LHCN-M2 (cell line): ENCODE results near the gene EHMT1. TPM values are rescaled to one million over a fixed set of nuclear protein-coding genes. Genes with fewer than 3 reads are reported as not detected.
"Not testable (repeated sequence)": the region's sequence is repeated elsewhere in the genome, so short reads cannot be mapped to it uniquely, and the experiment has no call there.

ENCODE experiments used
- DNase-seq: peaks from one replicate; pipeline ENCODE4 v3.0.0-alpha.2; 2012; ENCODE audit warnings: low read depth
- total RNA-seq: library from RNA; depleted of rRNA; stranded (reverse); fragments of >200 nt; gene quantifications from 2 replicates; pipeline ENCODE4 v1.2.3, GENCODE V29; 2014

EHMT1 gene
- total RNA-seq, 1 experiment from 2014 or later, result 43.5 TPM

DNA sequence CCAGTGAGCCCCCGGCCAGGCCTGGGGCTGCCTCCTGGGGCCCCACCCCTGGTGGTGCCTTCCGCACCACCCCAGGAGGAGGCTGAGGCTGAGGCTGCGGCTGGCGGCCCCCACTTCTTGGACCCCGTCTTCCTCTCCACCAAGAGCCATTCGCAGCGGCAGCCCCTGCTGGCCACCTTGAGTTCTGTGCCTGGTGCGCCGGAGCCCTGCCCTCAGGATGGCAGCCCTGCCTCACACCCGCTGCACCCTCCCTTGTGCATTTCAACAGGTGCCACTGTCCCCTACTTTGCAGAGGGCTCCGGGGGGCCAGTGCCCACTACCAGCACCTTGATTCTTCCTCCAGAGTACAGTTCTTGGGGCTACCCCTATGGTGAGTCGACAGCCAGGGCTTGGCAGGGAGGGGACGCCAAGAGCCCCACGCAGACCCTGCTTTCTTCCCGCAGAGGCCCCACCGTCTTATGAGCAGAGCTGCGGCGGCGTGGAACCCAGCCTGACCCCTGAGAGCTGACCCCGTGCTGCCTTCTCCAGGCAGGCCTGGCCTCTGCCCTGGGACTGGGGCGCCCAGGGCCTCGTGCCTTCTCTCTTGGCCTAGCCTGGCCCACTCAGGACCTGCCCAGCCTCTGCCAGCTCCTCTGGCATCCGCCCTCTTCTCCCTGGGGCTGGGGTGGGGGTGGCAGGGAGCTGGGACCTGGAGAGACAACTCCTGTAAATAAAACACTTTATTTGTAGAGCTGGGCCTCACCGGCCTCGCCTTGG lies 4.0 kb upstream of the EHMT1 start:
- no peak for DNase-seq

DNA sequence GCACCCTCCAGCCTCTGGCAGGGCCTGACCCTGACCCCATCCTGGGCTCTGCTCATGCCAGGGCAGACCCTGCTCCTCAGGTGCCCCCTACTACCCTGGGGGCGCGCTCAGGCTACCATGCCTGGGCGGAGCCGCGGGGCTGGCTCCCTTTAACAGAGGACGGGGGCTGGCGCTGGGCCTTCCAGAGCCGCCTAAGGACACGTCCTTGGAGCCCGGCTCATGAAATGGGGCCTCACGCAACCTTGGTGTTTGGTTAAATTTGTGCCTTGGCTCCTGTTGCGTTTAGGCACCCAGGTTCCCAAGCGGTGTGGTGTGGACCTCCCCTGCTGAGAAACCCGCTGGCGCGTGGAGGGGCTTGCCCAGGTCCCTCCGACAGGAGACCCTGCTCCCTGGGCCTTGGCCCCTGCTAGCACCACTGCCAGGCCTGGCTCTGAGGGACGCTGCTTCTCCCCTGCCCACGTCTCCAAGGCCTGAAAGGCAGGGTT lies 3.4 kb upstream of the EHMT1 start:
- DNase-seq, result no peak

DNA sequence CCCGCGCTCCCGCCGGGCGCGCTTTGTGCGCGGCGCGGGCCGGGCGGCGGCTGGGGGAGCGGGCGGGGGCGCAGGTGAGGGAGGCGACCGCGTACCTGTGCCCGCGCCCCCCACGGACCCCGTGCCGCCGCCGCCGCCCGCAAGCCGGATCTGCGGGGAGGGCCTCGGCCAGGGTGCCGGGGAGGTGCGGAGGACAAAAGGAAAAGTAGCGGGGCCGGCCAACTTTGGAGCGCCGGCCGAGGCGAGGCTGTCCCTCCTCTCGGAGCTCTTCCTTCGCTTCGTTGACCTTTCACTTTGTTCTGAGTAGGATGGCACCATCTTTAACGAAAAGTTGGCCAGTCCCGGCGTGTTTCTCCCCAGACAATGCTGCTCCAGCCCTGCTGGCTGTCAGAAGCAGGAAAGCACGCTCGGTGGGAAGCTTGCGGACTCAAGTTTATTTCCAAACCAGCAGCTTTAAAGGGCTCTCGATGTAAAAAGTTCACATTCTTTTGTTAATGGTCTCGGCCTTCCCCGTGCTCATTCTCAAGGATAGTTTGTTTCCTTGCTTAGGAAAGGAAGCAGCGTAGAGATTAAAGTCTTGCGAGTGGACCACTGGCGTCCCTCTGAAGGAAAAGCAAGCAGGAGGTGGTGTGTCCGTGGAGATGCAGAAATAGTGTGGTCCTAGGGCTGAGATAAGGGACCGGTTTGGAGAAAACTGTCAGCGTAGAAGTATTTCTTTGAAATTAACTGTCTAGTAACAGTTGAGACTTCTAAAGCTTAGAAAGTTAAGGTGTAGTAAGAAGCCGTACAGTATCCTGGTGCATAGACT lies 639 bp downstream of the EHMT1 start:
- peak; percentile 34 for DNase-seq

DNA sequence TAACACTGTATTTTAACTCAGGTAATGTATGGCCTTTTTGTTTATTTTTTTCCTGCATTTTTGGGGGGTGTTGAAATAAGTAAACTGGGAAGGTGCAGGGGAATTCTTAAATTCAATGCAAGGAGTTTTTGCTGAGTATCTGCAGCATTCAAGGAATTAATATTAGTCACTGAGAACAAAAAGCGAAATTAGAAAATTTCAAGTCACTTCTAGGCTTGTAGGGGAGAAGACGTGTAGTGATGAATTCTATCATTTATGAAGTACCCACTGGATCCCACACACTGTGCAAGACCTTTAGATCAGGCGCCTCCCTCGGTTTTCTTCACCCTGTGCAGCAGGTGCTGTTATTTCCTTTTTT lies 1.2 kb downstream of the EHMT1 start:
- no peak for DNase-seq

DNA sequence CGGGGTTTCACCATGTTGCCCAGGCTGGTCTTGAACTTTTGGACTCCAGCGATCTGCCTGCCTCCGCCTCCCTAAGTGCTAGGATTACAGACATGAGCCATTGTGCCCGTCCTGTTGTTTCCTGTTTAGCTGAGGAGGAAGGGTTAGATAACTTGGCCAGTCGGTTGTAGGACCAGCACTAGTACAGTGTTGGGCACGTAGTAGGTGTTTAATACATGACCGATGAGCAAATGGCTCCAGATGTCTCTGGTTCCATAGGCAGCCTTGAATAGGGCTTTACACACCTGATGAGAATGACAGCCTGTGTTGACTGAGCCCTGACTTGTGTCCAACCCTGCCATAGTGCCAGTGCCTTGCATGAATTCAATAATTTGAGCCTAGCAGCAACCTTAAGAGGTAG lies 1.8 kb downstream of the EHMT1 start:
- no peak for DNase-seq

DNA sequence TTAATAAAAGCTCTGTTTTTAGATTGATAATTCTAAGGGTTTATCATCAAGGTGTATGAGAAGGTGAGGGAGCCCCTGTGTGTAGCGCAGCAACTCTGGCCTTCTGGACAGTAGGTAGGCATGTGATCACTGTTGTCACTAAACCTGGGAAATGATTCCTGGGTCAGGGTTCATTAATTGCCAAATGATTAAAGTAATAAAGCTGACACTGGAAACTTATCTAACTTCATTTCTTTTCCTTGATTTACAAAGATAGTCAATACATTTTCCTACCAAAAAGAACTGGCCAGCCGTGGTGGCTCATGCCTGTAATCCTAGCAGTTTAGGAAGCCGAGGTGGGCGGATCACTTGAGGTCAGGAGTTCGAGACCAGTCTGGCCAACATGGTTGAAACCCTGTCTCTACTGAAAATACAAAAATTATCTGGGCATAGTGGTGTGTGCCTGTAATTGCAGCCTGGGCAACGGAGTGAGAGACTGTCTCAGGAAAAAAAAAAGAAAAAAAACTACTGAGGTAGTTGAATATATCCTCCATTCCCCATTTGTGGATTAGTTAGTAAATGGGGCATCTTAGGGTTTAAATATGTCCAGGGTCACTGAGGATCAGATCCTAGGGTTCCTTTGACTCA lies 2.4 kb downstream of the EHMT1 start:
- peak; percentile 50 for DNase-seq

DNA sequence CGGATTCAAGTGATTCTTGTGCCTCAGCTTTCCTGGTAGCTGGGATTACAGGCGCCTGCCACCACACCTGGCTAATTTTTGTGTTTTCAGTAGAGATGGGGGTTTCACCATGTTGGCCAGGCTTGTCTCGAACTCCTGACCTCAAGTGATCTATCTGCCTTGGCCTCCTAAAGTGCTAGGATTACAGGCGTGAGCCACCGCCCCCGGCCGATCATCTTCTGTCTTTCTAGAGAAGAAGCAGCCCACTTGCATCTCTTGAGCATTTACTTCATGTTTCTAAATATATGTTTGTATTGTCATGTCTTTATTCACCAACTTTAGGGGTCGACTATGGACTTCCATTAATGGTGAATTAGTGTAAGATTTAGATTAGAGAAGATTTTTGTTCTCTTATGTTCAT lies 3.4 kb downstream of the EHMT1 start:
- not testable (repeated sequence) for DNase-seq

DNA sequence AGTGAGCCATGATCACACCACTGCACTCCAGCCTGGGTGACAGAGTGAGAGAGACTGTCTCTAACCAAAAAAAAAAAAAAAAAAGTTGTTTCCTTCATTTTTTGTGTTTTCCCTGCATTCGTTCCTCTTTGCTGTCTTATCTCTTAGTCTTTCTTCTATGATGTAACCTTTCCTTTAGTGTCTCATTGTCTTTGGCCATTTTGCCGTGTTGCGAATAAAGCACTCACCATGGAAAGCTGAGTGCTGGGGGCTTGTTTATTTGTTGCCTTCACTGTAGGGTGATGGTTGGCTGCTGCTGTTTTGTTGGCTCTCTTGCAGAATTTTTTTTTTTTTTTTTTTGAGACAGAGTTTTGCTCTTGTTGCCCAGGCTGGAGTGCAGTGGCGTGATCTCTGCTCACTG lies 7.7 kb downstream of the EHMT1 start:
- no peak for DNase-seq

DNA sequence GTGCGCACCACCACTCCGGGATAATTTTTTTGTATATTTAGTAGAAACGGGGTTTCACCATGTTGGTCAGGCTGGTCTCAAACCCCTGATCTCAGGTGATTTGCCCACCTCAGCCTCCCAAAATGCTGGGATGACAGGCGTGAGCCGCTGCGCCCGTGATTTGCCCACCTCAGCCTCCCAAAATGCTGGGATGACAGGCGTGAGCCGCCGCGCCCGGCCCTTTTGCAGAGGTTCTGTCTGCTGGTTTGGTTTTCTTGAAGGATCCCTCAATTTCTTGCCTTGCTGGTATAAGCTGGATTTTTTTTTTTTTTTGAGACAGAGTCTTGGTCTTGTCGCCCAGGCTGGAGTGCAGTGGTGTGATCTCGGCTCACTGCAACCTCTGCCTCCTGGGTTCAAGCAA lies 8.6 kb downstream of the EHMT1 start:
- DNase-seq, result not testable (repeated sequence)

DNA sequence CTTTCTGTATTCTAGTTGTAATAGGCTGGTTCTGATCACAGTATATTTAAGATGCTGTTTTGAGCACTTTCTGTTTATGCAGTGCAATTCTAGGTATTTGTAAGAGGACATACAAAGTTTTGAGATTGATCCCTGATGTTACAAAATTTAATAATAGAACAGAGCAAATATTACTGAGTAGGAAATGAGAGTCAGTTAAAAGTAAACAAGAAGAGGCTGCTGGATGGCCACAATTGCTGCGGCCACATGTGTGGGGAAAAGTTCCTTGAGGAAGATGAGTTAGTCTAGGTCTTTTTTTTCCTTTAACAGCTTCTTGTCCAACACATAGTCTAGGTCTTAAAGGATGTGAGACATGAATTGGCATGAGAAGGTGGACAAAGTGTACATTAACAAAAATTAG lies 11.3 kb downstream of the EHMT1 start:
- DNase-seq, result no peak

DNA sequence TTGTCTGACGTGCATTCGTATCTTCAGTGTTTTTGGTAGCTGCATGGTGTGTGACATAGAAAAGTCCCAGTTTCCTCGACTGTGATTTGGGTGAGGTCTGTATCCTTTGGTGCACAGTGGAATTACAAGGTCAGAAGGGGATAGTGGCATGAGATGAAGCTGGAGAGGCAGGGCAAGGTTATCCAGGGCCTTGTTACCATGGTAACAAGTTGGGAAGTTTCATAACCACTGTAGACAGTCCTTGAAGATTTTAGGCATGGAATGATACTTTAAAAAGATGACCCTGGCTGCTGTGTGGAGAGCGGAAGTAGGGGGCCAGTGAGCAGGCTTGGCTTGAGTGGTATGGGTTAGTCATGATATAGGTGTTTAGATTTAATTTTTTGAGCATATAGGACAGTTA lies 11.9 kb downstream of the EHMT1 start:
- no peak for DNase-seq

DNA sequence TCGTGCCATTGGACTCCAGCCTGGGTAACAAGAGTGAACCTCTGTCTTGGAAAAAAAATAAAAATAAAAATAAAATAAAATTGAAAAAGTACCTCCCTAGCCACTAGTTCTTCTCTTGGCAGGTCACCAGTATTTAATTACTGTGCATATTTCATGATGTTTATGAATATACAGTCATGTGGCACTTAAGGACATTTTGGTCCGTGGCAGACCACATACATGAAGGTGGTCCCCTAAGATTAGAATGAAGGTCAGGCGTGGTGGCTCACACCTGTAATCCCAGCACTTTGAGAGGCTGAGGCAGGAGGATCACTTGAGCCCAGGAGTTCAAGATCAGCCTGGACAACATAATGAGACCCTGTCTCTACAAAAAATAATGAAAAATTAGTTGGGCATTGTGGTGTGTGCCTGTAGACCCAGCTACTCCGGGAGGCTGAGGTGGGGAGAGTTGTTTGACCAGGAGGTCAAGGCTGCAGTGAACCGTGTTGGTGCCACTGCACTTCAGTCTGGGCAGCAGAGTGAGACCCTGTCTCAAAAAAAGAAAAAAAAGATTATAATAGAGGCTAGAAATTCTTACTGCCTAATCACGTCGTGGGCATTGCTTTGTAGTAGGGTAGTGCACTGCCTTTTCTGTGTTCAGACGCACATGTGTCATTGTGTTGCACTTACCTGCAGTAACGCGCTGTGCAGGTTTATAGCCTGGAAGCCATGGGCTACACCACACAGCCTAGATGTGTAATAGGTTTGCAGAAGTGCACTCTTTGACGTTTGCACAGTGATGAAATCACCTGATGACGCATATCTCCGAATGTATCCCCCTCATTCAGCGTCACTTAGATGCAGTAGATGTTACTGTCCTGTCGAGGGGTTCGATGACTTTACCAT lies 12.8 kb downstream of the EHMT1 start:
- no peak for DNase-seq

DNA sequence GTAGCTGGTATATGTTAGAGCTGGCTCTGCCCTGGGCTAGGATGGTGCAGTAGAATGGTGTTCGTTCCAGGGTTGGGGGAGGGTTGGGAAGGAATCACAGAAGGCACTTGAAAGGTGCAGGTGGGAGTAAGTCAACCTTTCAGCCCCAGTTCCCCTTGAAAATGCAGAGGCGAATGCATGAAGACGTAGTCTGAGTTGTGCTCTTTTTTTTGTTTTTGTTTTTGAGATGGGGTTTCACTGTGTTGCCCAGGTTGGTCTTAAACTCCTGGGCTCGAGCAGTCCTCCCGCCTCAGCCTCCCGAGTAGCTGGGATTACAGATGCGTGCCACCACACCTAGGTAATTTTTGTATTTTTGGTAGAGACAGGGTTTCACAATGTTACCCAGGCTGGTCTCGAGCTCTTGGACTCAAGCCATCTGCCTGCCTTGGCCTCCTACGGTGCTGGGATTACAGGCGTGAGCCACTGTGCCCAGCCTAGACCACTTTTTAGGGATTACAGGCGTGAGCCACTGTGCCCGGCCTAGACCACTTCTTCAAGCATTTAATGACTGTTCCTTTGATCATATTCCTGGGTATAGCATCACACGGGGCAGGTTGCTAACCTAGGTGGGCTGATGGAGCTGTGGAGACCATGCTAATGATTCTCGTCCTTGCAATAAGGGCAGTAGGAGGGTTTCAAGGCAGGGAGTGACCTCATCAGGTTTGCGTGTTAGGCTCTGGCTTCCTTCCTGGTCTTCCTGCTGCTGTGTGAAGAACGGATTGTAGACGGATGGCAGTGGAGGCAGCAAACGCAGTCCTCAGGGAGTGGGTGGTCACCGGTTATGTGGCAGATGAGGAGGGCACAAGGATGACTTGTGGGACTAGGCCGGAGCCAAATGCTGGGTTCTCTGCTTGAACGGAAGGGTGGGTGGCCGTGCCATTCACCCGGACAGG lies 13.7 kb downstream of the EHMT1 start:
- DNase-seq, result no peak

DNA sequence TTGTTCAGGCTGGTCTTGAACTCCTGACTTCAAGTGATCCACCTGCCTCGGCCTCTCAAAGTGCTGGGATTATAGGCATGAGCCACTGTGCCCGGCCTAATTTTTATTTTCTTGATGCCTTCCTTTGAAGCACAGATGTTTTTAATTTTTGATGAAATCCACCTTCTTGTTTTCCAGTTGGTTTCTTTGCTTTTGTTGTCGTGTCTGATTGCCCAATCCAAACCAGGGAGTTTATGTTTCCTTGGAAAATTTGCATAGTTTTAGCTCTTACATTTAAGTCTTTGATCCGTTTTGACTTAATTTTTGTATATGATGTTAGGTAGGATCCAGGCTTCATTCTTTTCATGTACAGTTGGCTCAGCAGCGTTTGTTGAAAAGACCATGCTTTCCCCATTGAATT lies 15.2 kb downstream of the EHMT1 start:
- no peak for DNase-seq

DNA sequence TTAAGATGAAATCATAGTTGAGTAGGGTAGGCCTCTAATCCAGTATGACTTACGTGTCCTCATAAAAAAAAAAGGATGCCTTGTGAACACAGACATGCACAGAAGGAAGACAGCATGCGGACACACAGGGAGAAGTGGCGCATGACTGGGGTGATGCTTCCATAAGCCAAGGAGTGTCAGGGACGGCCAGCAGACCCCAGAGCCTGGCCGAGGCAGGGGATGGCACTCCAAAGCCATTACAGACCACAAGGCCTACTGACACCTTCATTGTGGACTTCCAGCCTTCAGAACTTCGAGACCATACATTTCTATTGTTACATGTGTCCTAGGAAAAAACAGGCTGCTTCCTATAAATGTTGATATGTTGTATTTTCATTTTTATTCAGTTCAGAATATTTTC lies 19.9 kb downstream of the EHMT1 start:
- DNase-seq, result no peak

DNA sequence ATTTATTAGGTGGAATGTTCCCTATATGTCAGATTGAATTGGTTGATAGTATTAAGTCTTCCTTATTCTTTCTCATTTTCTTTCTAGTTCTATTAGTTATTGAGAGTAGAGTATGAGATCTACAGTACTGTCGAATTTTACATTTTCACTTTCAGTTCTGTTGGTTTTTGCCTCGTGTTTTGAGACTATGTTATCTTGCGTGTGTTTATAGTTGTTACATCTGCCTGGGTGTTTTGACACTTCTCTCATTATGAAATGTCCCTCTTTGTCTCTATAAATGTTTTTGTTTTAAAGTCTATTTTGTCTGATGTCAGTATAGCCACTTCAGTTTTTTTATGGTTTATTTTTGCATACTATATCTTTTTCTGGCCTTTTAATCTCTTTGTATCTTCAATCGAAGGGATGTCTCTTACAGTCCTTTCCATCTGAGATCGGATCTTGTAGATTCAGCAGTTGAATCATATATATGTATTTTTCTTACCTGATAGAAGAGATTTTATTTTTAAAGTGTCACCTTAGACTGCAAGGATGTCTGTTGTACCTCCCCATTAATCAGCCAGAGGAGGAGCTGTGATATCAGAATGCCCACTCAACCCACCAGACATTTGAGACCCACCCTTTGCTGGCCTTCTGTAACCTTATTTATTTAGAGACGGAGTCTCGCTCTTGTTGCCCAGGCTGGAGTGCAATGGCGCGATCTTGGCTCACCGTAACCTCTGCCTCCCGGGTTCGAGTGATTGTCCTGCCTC lies 20.7 kb downstream of the EHMT1 start:
- no peak for DNase-seq

DNA sequence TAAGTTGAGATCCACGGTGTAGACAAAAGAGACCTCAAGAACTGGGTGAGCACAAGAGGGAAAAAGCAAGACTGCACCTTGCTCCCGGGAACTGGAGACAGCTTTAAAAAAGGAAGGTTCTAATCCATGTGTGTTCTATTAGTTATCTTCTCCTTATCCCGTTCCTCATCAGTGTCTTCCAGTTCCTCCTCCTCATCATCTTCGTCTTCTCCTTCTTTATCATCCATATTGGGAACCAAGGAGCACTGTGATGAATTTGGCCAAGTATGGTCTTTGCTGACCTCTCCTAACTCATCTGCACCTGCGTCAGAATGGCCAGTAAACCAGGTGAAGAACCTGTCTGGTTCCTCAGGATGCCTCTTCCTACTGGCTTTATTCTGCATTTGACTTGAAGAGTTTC lies 22.1 kb downstream of the EHMT1 start:
- DNase-seq, result no peak

DNA sequence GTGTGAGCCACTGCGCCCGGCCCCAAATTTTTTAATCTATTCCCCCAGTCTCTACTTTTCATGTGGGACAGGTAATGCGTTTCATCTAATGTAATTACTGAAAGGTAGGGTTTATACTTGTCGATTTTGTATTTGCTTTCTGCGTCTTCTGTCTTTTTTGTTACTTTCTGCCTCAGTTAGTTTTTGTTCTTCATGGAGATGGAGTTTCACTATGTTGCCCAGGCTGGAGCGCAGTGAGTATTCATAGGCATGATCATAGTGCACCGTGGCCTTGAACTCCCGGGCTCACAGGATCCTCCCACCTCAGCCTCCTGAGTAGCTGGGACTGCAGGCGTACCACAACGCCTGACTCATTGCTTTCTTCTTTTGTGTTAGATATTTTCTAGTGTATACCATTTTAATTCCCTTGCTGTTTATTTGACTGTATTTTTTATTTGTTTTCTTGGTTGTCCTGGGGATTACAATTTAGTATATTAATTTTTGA lies 23.4 kb downstream of the EHMT1 start:
- no peak for DNase-seq

DNA sequence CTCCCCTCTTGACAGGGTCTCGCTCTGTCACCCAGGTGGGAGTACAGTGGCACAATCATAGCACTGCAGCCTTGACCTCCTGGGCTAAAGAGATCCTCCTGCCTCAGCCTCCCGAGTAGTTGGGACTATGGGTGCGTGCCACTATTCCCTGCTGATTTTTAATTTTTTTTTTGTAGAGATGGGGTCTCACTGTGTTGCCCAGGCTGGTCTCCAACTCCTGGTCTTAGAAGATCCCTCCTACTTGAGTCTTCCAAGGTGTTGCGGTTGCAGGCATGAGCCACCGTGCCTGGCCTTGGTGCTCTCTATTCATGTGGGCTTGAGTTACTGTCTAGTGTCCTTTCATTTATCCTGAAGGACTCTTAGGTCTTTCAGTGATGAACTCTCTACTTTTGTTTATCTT lies 24.1 kb downstream of the EHMT1 start:
- DNase-seq, result no peak

DNA sequence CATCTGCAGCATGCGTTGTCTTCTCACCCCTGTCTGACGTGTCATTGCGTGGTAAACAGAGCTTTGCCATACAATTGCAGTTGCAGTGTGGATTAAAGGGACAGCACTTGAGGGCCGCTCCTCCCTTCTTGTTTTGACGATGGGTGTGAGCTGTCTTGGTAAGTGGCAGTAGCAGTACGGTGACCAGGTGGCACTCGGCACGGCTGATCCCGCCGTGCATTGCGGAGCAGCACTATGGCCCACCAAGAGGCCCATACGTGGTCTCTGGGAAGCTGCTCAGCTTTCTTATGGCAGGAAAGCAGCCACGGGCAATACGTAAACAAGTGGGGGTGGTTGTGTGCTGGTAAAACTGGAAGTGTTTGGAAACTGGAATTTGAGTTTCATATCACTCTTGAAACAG lies 25.1 kb downstream of the EHMT1 start:
- no peak for DNase-seq
